ENCODE measurements around the gene SLC18B1. TPM values are rescaled to one million over a fixed set of nuclear protein-coding genes. Genes with fewer than 3 reads are reported as not detected.

SLC18B1 gene
- total and polyA plus RNA-seq, 2 of the 13 experiments (the other 11 are each of a cell fraction or from before 2014, with no cell fraction given), result 11.4 to 13.8 TPM

DNA sequence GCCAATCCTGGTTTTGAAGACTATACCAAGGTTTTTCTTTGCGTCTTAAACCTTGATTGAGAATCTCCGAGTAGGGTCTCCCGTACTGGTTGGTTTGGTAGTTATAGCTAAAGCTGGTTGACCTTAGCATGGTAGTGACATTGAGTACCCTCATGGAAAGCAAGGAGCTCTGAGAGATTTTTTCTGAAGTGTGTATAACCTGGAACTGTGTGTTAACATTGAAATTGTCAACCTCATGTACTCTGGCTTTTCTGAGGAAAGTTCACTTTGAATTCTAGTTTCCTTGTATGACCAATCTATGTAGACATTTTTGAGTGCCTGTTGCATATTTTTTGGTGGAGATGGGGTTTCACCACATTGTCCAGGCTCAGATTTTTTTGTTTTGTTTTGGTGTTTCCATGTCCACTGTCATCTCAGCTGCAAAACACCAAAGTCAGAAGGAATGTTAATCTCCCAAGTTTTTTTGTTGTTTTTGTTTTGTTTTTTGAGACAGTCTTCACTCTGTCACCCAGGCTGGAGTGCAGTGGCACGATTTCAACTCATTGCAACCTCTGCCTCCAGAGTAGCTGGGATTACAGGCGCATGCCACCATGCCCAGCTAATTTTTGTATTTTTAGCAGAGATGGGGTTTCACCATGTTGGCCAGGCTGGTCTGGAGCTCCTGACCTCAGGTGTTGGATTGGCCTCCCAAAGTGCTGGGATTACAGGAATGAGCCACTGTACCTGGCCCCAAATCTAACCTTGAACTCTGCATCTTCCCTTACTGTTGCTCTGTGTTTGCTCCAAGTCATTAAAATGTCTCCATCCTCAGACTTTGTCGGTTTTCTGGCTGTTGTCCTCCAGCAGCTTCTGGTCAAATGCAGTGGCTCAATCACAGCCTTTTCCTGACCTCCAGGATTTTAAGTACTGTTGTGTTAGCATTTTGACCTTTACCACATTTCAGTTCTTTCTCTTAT is 20.2 kb upstream of the SLC18B1 start (continued):
- no peak for TF ChIP-seq THYN1 (CRISPR knock-in tag; IDR thresholded peaks at IDR 0.05; ENCODE audit: borderline replicate concordance, low read depth)
- no peak for TF ChIP-seq MLXIP (CRISPR knock-in tag; IDR thresholded peaks at IDR 0.05; ENCODE audit: borderline replicate concordance)
- no peak for TF ChIP-seq TBP (CRISPR knock-in tag; IDR thresholded peaks at IDR 0.05)
- no peak for TF ChIP-seq ZNF773 (CRISPR knock-in tag; IDR thresholded peaks at IDR 0.05; ENCODE audit: borderline replicate concordance)
- TF ChIP-seq TEF (CRISPR knock-in tag; IDR thresholded peaks at IDR 0.05), result no peak
- TF ChIP-seq PCBP1 (IDR thresholded peaks at IDR 0.05; ENCODE audit: borderline replicate concordance, low read depth, low read length), result no peak
- peak; percentile 77 for TF ChIP-seq POLR2G (IDR thresholded peaks at IDR 0.05; ENCODE audit: low read depth, low read length)
- no peak for TF ChIP-seq ZNF577 (CRISPR knock-in tag; IDR thresholded peaks at IDR 0.05; ENCODE audit: borderline replicate concordance, low read depth)
- no peak for TF ChIP-seq TCF12 (IDR thresholded peaks at IDR 0.05)
- 0 out of 2 replicates have a peak, but pooled peaks have one; percentile 11 for TF ChIP-seq TCF12 (CRISPR knock-in tag; IDR thresholded peaks at IDR 0.05)
- TF ChIP-seq TGIF2 (CRISPR knock-in tag; IDR thresholded peaks at IDR 0.05), result no peak
- no peak for TF ChIP-seq ZSCAN9 (CRISPR knock-in tag; IDR thresholded peaks at IDR 0.05; ENCODE audit: borderline replicate concordance)
- TF ChIP-seq TFDP2 (CRISPR knock-in tag; IDR thresholded peaks at IDR 0.05), result no peak
- TF ChIP-seq ZNF562 (CRISPR knock-in tag; IDR thresholded peaks at IDR 0.05; ENCODE audit: borderline replicate concordance), result no peak

Data from HepG2 (cell line).